Tibial nerve (tissue), 4 donors: Measurements from ENCODE around the gene LTN1.

Source experiments
- CTCF ChIP-seq, 5 experiments: fragments of 200-600 bp in 3 of 5; fragments of 450-650 bp in 2 of 5; sonication (generic) in 3 of 5; IDR thresholded peaks; one replicate each; pipeline ENCODE4 v1.5.1; 2016 to 2019; ENCODE audit warnings: antibody characterized with exemption in 5 of 5, mild to moderate bottlenecking in 3 of 5, moderate library complexity in 2 of 5
- EP300 ChIP-seq, 2 donors: sonication (generic); formaldehyde crosslinking; IDR thresholded peaks; one replicate each; pipeline ENCODE4 v1.6.1; 2017; ENCODE audit warnings: antibody characterized with exemption in 2 of 2, mild to moderate bottlenecking in 1 of 2
- POLR2A ChIP-seq, 2 donors: fragments of 450-650 bp; IDR thresholded peaks; one replicate each; pipeline ENCODE4 v1.6.1; 2017; ENCODE audit warnings: antibody characterized with exemption in 2 of 2, mild to moderate bottlenecking in 2 of 2, moderate library complexity in 2 of 2

- no peak for TF ChIP-seq CTCF (IDR thresholded peaks at IDR 0.05)
- TF ChIP-seq POLR2A (IDR thresholded peaks at IDR 0.05) = no peak
- TF ChIP-seq EP300 (IDR thresholded peaks at IDR 0.05) = no peak
These were observed 86.4 kb downstream of the LTN1 start for GRCh38 chr21:28906236-28906635.
